A673 (cell line): ENCODE results near the gene SETD3. TPM values are rescaled to one million over a fixed set of nuclear protein-coding genes. Genes with fewer than 3 reads are reported as not detected.

Experiments
- BruUV-seq: library from RNA; stranded (reverse); fragments of 400-500 nt; replicated peaks from 2 replicates; lab custom pipeline; 2021; lab: Mats Ljungman, UMichigan
- CTCF ChIA-PET: fragments of 300-600 bp; sonication (Branson Sonifier 250); formaldehyde crosslinking; loops from one replicate; lab custom pipeline; 2022; ENCODE audit warnings: antibody characterized with exemption; lab: Charles Lee
- POLR2A ChIA-PET: fragments of 300-600 bp; sonication (Branson Sonifier 250); formaldehyde crosslinking; loops from one replicate; lab custom pipeline; 2022; ENCODE audit warnings: antibody characterized with exemption; ENCODE audit not compliant: low non-redundant PET; lab: Charles Lee
- DNase-seq: peaks from one replicate; pipeline ENCODE4 v3.0.0-alpha.2; 2015; ENCODE audit warnings: low spot score
- H3K27ac ChIP-seq: fragments of 200-600 bp; sonication (generic); 2 replicates; pipeline ENCODE4 v1.5.1; 2016; ENCODE audit warnings: mixed run types, low read depth, mild to moderate bottlenecking, mixed read lengths, antibody characterized with exemption, low read length; ENCODE audit not compliant: poor library complexity, severe bottlenecking
- H3K27me3 ChIP-seq: fragments of 200-600 bp; sonication (generic); replicated peaks from 2 replicates; pipeline ENCODE4 v1.6.1; 2017; ENCODE audit warnings: mixed run types, low read depth, mild to moderate bottlenecking, mixed read lengths, antibody characterized with exemption, low read length; ENCODE audit not compliant: insufficient read depth, poor library complexity
- H3K36me3 ChIP-seq: fragments of 200-600 bp; sonication (generic); 2 replicates; pipeline ENCODE4 v1.6.1; 2016; ENCODE audit warnings: mixed run types, mild to moderate bottlenecking, mixed read lengths, antibody characterized with exemption, low read length; ENCODE audit not compliant: insufficient read depth, poor library complexity, severe bottlenecking
- H3K4me1 ChIP-seq: fragments of 200-600 bp; sonication (generic); 2 replicates; pipeline ENCODE4 v1.6.1; 2017; ENCODE audit warnings: mixed run types, mild to moderate bottlenecking, mixed read lengths, antibody characterized with exemption, low read length; ENCODE audit not compliant: insufficient read depth, poor library complexity, severe bottlenecking
- H3K4me3 ChIP-seq: fragments of 200-600 bp; sonication (generic); 2 replicates; pipeline ENCODE4 v1.5.1; 2016; ENCODE audit warnings: low read depth, mixed run types, mild to moderate bottlenecking, mixed read lengths, low read length; ENCODE audit not compliant: poor library complexity, severe bottlenecking
- H3K9me3 ChIP-seq: fragments of 200-600 bp; sonication (generic); 2 replicates; pipeline ENCODE4 v1.6.1; 2016; ENCODE audit warnings: mixed run types, low read depth, mild to moderate bottlenecking, mixed read lengths, antibody characterized with exemption, low read length; ENCODE audit not compliant: poor library complexity, severe bottlenecking
- CTCF ChIP-seq: fragments of 300-800, 200-600 bp; sonication (generic); conservative IDR thresholded peaks from 2 replicates; pipeline ENCODE4 v1.5.1; 2017; ENCODE audit warnings: low read depth, mild to moderate bottlenecking, antibody characterized with exemption, low read length, moderate library complexity, mixed read lengths
- EZH2 ChIP-seq: fragments of 200-600 bp; sonication (generic); IDR thresholded peaks from 2 replicates; pipeline ENCODE4 v1.6.1; 2017; ENCODE audit warnings: borderline replicate concordance, low read depth, mild to moderate bottlenecking, mixed read lengths, antibody characterized with exemption, low read length; ENCODE audit not compliant: poor library complexity, severe bottlenecking
- intact Hi-C: fragments of 100-400 bp; cut with micrococcal nuclease; formaldehyde crosslinking; loops from one replicate; pipeline ENCODE4 v1.10.0; 2022; ENCODE audit not compliant: unreplicated experiment
- total RNA-seq: library from RNA; stranded (reverse); gene quantifications from 2 replicates; pipeline ENCODE4 v1.2.3, GENCODE V29; 2021

Gene SETD3
- total RNA-seq, 1 experiment from 2014 or later = 46.4 TPM

GRCh38 chr14:99391671-99392070 is 89.0 kb downstream of the SETD3 start:
- Histone ChIP-seq H3K27me3 (no peaks in the 10 kb centered on the region), H3K27ac (no peak overlapping the region), H3K4me3 (no peak overlapping the region), H3K36me3 (no peaks in the 10 kb centered on the region), H3K9me3 (no peaks in the 10 kb centered on the region), H3K4me1 (peaks cover 3% of the 10 kb centered on the region)
- ChIA-PET POLR2A (no interaction called here), CTCF (interaction anchor here (0.6 to 0.7 kb wide), 2 partner anchors 11 to 24 kb away, joined by 3 read pairs; no protein-coding TSS in a partner anchor)
- TF ChIP-seq CTCF (no peak), EZH2 (no peak)
- intact Hi-C loops = loop anchor here (10.0 kb wide), 1 partner anchor 233 kb away; no protein-coding TSS in a partner anchor
- no peak for DNase-seq
- no TSS peak for BruUV-seq

GRCh38 chr14:99389174-99389826 is 91.4 kb downstream of the SETD3 start:
- ChIA-PET POLR2A (no interaction called here), CTCF (interaction anchor here (0.8 to 1.0 kb wide), 2 partner anchors 9 to 26 kb away, joined by 3 read pairs; no protein-coding TSS in a partner anchor)
- no peaks in the 10 kb centered on the region for H3K27me3 ChIP-seq
- DNase-seq = peak; percentile 48
- no peaks in the 10 kb centered on the region for H3K9me3 ChIP-seq
- H3K36me3 ChIP-seq = no peaks in the 10 kb centered on the region
- intact Hi-C loops = no loop called here
- no TSS peak for BruUV-seq
- no peak overlapping the region for H3K27ac ChIP-seq
- H3K4me1 ChIP-seq = peaks cover 3% of the 10 kb centered on the region
- TF ChIP-seq EZH2 (no peak), CTCF (peak; percentile 80)
- H3K4me3 ChIP-seq = no peak overlapping the region

DNA sequence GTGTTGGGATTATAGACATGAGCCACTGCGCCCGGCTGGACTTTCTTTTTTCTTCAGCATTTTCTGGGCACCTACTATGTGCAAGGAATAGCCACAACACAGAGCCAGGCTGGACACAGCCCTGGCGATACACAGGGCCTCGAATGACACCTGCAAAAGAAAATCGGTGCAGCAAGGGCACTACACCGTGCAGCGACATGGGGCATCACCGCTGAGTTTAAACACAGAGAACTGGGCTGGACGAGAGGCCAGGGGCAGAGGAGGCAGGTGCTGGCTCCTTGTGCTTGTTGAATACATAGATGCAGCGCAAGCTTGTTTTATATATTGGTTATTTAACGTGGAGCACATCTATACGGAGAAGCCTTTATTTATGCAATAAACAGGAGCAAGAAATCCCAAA is 92.4 kb downstream of the SETD3 start:
- POLR2A ChIA-PET = no interaction called here
- no peaks in the 10 kb centered on the region for H3K27me3 ChIP-seq

More for the DNA sequence above, 92.4 kb downstream of the SETD3 start:
- BruUV-seq = no TSS peak
- peaks cover 3% of the 10 kb centered on the region for H3K4me1 ChIP-seq
- H3K36me3 ChIP-seq = no peaks in the 10 kb centered on the region
- no peak overlapping the region for H3K27ac ChIP-seq
- TF ChIP-seq CTCF = no peak
- TF ChIP-seq EZH2 = no peak
- intact Hi-C loops = no loop called here
- no peak overlapping the region for H3K4me3 ChIP-seq
- CTCF ChIA-PET = interaction anchor here (0.6 to 0.8 kb wide), 2 partner anchors 8 to 1344 kb away, joined by 3 read pairs; no protein-coding TSS in a partner anchor
- no peak for DNase-seq
- H3K9me3 ChIP-seq = no peaks in the 10 kb centered on the region
